Ishikawa (cell line): ENCODE measurements around the gene ALKBH7.

ENCODE experiments used
- CEBPB ChIP-seq: IDR thresholded peaks from 2 replicates; pipeline ENCODE4 v1.6.1; 2012
- CREB1 ChIP-seq: IDR thresholded peaks from 2 replicates; pipeline ENCODE4 v1.6.1; 2012; ENCODE audit warnings: low read depth

DNA sequence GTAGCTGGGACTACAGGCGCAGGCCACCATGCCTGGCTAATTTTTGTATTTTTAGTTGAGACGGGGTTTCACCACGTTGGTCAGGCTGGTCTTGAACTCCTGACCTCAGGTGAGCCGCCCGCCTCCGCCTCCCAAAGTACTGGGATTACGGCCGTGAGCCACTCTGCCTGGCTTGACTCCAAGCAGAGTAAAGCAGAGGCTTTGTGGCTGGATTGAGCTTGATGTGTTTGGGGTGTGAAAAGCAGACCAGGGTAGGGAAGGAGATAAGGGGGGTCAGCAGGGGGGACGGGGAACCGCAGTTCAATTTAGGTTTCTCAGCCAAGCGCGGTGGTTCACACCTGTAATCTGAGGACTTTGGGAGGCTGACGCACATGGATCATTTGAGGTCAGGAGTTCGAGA, 15.4 kb upstream of the ALKBH7 start:
- TF ChIP-seq CREB1 (no peak), CEBPB (no peak)
